Activated CD4-positive, alpha-beta T cell treated with anti-CD3 and anti-CD28 coated beads, Interleukin-2, amount 50 U/mL, for 24 hours (primary cell): ENCODE results near the gene PAMR1.
"Not testable (repeated sequence)": the region's sequence is repeated elsewhere in the genome, so short reads cannot be mapped to it uniquely, and the experiment has no call there.

Experiments used
- DNase-seq, 2 donors: peaks; one replicate each; pipeline ENCODE4 v3.0.0-alpha.2; 2020; ENCODE audit warnings: low read depth in 1 of 2, low spot score in 1 of 2

PAMR1 gene

GRCh38 chr11:35545391-35546003 is 20.1 kb upstream of the PAMR1 start:
- no peak for DNase-seq

GRCh38 chr11:35543481-35543880 is 18.1 kb upstream of the PAMR1 start:
- no peak for DNase-seq

GRCh38 chr11:35541621-35542375 is 16.4 kb upstream of the PAMR1 start:
- no peak for DNase-seq

GRCh38 chr11:35540526-35540925 is 15.1 kb upstream of the PAMR1 start:
- DNase-seq = no peak

- no peak for DNase-seq
Observed at GRCh38 chr11:35539781-35540281, 14.4 kb upstream of the PAMR1 start.

GRCh38 chr11:35539256-35539655 is 13.8 kb upstream of the PAMR1 start:
- DNase-seq = no peak

- DNase-seq = no peak
Observed at GRCh38 chr11:35536470-35536869, 11.1 kb upstream of the PAMR1 start.

- DNase-seq = no peak
Observed at GRCh38 chr11:35531246-35531645, 5.8 kb upstream of the PAMR1 start.

- no peak for DNase-seq
Observed at GRCh38 chr11:35529971-35530495, 4.6 kb upstream of the PAMR1 start.

GRCh38 chr11:35526370-35526792 is 965 bp upstream of the PAMR1 start:
- no peak for DNase-seq

- no peak for DNase-seq
Observed at GRCh38 chr11:35524780-35525179, 636 bp downstream of the PAMR1 start.

- no peak for DNase-seq
Observed at GRCh38 chr11:35523861-35524260, 1.6 kb downstream of the PAMR1 start.

GRCh38 chr11:35523331-35523768 is 2.1 kb downstream of the PAMR1 start:
- DNase-seq = no peak

GRCh38 chr11:35522091-35522490 is 3.3 kb downstream of the PAMR1 start:
- not testable (repeated sequence) for DNase-seq

- no peak for DNase-seq
Observed at GRCh38 chr11:35520376-35520775, 5.0 kb downstream of the PAMR1 start.

GRCh38 chr11:35518766-35519165 is 6.7 kb downstream of the PAMR1 start:
- no peak for DNase-seq

GRCh38 chr11:35517481-35517880 is 7.9 kb downstream of the PAMR1 start:
- DNase-seq = no peak

GRCh38 chr11:35516403-35516802 is 9.0 kb downstream of the PAMR1 start:
- no peak for DNase-seq

- no peak for DNase-seq
Observed at GRCh38 chr11:35515224-35515623, 10.2 kb downstream of the PAMR1 start.

- DNase-seq = no peak
Observed at GRCh38 chr11:35514481-35514880, 10.9 kb downstream of the PAMR1 start.

GRCh38 chr11:35511666-35512065 is 13.8 kb downstream of the PAMR1 start:
- DNase-seq = no peak

GRCh38 chr11:35507688-35508087 is 17.7 kb downstream of the PAMR1 start:
- DNase-seq = no peak
